HepG2 (cell line): ENCODE data around the gene HOXD8. TPM values are rescaled to one million over a fixed set of nuclear protein-coding genes. Genes with fewer than 3 reads are reported as not detected.

Experiments
- IRX3 ChIP-seq: sonication (generic); formaldehyde crosslinking; IDR thresholded peaks from 2 replicates; pipeline ENCODE4 v1.8.1; 2023; ENCODE audit warnings: mild to moderate bottlenecking, low read depth, missing genetic modification reagents, borderline replicate concordance
- KDM1A ChIP-seq: IDR thresholded peaks from 2 replicates; pipeline ENCODE4 v1.6.1; 2016; ENCODE audit warnings: missing compliant biosample characterization
- MAX ChIP-seq: IDR thresholded peaks from 2 replicates; pipeline ENCODE4 v1.6.1; 2012; ENCODE audit warnings: inconsistent platforms
- NFATC3 ChIP-seq: sonication (generic); formaldehyde crosslinking; IDR thresholded peaks from 2 replicates; pipeline ENCODE4 v1.5.1; 2020; ENCODE audit warnings: mild to moderate bottlenecking, missing genetic modification reagents
- PCBP1 ChIP-seq: fragments of 200-400 bp; formaldehyde crosslinking; IDR thresholded peaks from 2 replicates; pipeline ENCODE4 v1.6.1; 2017; ENCODE audit warnings: mild to moderate bottlenecking, low read depth, low read length, borderline replicate concordance
- SMAD1 ChIP-seq: sonication (generic); formaldehyde crosslinking; IDR thresholded peaks from 2 replicates; pipeline ENCODE4 v1.4.0; 2020; ENCODE audit warnings: missing genetic modification reagents, low read depth, mild to moderate bottlenecking, borderline replicate concordance
- SOX6 ChIP-seq, 2 experiments: fragments of 450-650 bp in 1 of 2; sonication (generic) in 1 of 2; formaldehyde crosslinking in 1 of 2; IDR thresholded peaks; 2 replicates each; pipeline versions ENCODE4 v1.4.0 to v1.6.1; 2017 to 2020; ENCODE audit warnings: antibody characterized with exemption in 1 of 2, mild to moderate bottlenecking in 1 of 2, missing genetic modification reagents in 1 of 2
- STAG1 ChIP-seq: sonication (generic); formaldehyde crosslinking; IDR thresholded peaks from 2 replicates; pipeline ENCODE4 v1.4.0; 2020; ENCODE audit warnings: missing genetic modification reagents
- TBX2 ChIP-seq: sonication (generic); formaldehyde crosslinking; IDR thresholded peaks from 2 replicates; pipeline ENCODE4 v1.5.0; 2020; ENCODE audit warnings: missing genetic modification reagents, mild to moderate bottlenecking, borderline replicate concordance
- ZBTB42 ChIP-seq: sonication (generic); formaldehyde crosslinking; IDR thresholded peaks from 2 replicates; pipeline ENCODE4 v1.5.0; 2020; ENCODE audit warnings: mild to moderate bottlenecking, missing genetic modification reagents
- ZBTB7A ChIP-seq: sonication (generic); formaldehyde crosslinking; IDR thresholded peaks from 2 replicates; pipeline ENCODE4 v1.8.0; 2022; ENCODE audit warnings: mild to moderate bottlenecking, missing genetic modification reagents
- ZFP37 ChIP-seq: sonication (generic); formaldehyde crosslinking; IDR thresholded peaks from 2 replicates; pipeline ENCODE4 v1.4.0; 2020; ENCODE audit warnings: missing genetic modification reagents, borderline replicate concordance
- ZKSCAN1 ChIP-seq: fragments of 150-350 bp; IDR thresholded peaks from 2 replicates; pipeline ENCODE4 v1.6.1; 2014; ENCODE audit warnings: low read length
- ZNF333 ChIP-seq: sonication (generic); formaldehyde crosslinking; IDR thresholded peaks from 2 replicates; pipeline ENCODE4 v1.4.0; 2020; ENCODE audit warnings: mild to moderate bottlenecking, missing genetic modification reagents, borderline replicate concordance
- ZNF605 ChIP-seq: sonication (generic); formaldehyde crosslinking; IDR thresholded peaks from 2 replicates; pipeline ENCODE4 v1.8.0; 2022; ENCODE audit warnings: mild to moderate bottlenecking, missing genetic modification reagents
- ZNF687 ChIP-seq: sonication (generic); formaldehyde crosslinking; IDR thresholded peaks from 2 replicates; pipeline ENCODE4 v1.5.1; 2020; ENCODE audit warnings: mild to moderate bottlenecking, missing genetic modification reagents, moderate library complexity
- ZNF878 ChIP-seq: sonication (generic); formaldehyde crosslinking; IDR thresholded peaks from 2 replicates; pipeline ENCODE4 v1.8.1; 2023; ENCODE audit warnings: mild to moderate bottlenecking, missing genetic modification reagents, moderate library complexity
- ZNF891 ChIP-seq: sonication (generic); formaldehyde crosslinking; IDR thresholded peaks from 2 replicates; pipeline ENCODE4 v1.5.0; 2020; ENCODE audit warnings: mild to moderate bottlenecking, missing genetic modification reagents
- polyA plus RNA-seq, 8 experiments: library from polyadenylated mRNA; depleted of rRNA in 3 of 8; stranded (reverse) in 7 of 8; unstranded in 1 of 8; fragments of >200 nt; fragmentation: Illumina TruSeq in 4 of 8; extraction: Trizol in 4 of 8; gene quantifications; 2 replicates each; pipeline versions ENCODE4 v1.2.1 to v1.2.3, GENCODE V29; 2011 to 2016; ENCODE audit warnings: low read depth in 4 of 8, missing spikeins in 1 of 8, mixed read lengths in 1 of 8; ENCODE audit not compliant: insufficient read depth in 1 of 8
- total RNA-seq, 5 experiments: library from RNA; depleted of rRNA; stranded (reverse); fragments of >200 nt; fragmentation: Illumina TruSeq; extraction: Trizol; gene quantifications; 2 replicates each; pipeline ENCODE4 v1.2.3, GENCODE V29; 2016; ENCODE audit warnings: low read depth in 1 of 5
- TF ChIP-seq, protein P1 (sequence below): sonication (generic); formaldehyde crosslinking; IDR thresholded peaks from 2 replicates; pipeline ENCODE4 v1.8.0; 2023; ENCODE audit warnings: mild to moderate bottlenecking, missing genetic modification reagents

HOXD8 gene
- total and polyA plus RNA-seq, 2 of the 13 experiments (the other 11 are each of a cell fraction or from before 2014, with no cell fraction given) = not detected

- TF ChIP-seq ZKSCAN1 (0 out of 2 replicates have a peak, but pooled peaks have one; percentile 37), ZNF605 (CRISPR knock-in tag) (peak; percentile 41; the same call in 1 of the 2 replicates), TBX2 (CRISPR knock-in tag) (peak; percentile 31; the same call in 1 of the 2 replicates), IRX3 (CRISPR knock-in tag) (peak; percentile 75; the same call in 1 of the 2 replicates), SMAD1 (CRISPR knock-in tag) (0 out of 2 replicates have a peak, but pooled peaks have one; percentile 31), KDM1A (no peak), ZBTB7A (peak; percentile 31; the same call in 1 of the 2 replicates), STAG1 (CRISPR knock-in tag) (peak; percentile 95), ZBTB42 (CRISPR knock-in tag) (0 out of 2 replicates have a peak, but pooled peaks have one; percentile 50), MAX (peak; percentile 50), ZNF891 (CRISPR knock-in tag) (peak; percentile 46; the same call in 1 of the 2 replicates), ZNF687 (CRISPR knock-in tag) (peak; percentile 82), ZFP37 (CRISPR knock-in tag) (peak; percentile 69; the same call in 1 of the 2 replicates), ZNF333 (CRISPR knock-in tag) (peak; percentile 84; the same call in 1 of the 2 replicates), SOX6 (IDR thresholded peaks at IDR 0.05) (no peak), SOX6 (CRISPR knock-in tag; IDR thresholded peaks at IDR 0.05) (peak; percentile 45), ZNF878 (peak; percentile 48; the same call in 1 of the 2 replicates), NFATC3 (CRISPR knock-in tag) (peak; percentile 76; the same call in 1 of the 2 replicates), PCBP1 (peak; percentile 82; the same call in 1 of the 2 replicates)
- TF ChIP-seq, protein P1, sequence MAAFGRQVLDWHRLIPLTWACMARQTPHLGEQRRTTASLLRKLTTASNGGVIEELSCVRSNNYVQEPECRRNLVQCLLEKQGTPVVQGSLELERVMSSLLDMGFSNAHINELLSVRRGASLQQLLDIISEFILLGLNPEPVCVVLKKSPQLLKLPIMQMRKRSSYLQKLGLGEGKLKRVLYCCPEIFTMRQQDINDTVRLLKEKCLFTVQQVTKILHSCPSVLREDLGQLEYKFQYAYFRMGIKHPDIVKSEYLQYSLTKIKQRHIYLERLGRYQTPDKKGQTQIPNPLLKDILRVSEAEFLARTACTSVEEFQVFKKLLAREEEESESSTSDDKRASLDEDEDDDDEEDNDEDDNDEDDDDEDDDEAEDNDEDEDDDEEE (CRISPR knock-in tag) = peak; percentile 72
Measured at GRCh38 chr2:176088048-176088936, 41.2 kb upstream of the HOXD8 start (continued).
